Heart left ventricle (tissue), 16 donors: Measurements from ENCODE around the gene KIAA0825. TPM values are rescaled to one million over a fixed set of nuclear protein-coding genes. Genes with fewer than 3 reads are reported as not detected.

ENCODE experiments used
- ATAC-seq, 4 donors: fragments of 200-7000 bp; cut with Tn5 transposase; one replicate each; pipeline ENCODE4 v1.9.1; 2020 to 2022; ENCODE audit warnings: moderate library complexity in 4 of 4, mild to moderate bottlenecking in 3 of 4, moderate number of reproducible peaks in 1 of 4
- DNase-seq, 5 donors: peaks; one replicate each; pipeline ENCODE4 v3.0.0-alpha.2; 2020
- H3K27ac ChIP-seq, 12 donors: fragments of 200-600 bp; sonication (generic) in 4 of 12; one replicate each; pipeline versions ENCODE4 v1.5.0 to v1.8.0; 2016 to 2022; ENCODE audit warnings: mild to moderate bottlenecking in 2 of 12
- H3K27me3 ChIP-seq, 9 donors: fragments of 200-600 bp; sonication (generic) in 2 of 9; one replicate each; pipeline versions ENCODE4 v1.5.1 to v1.8.0; 2016 to 2022; ENCODE audit warnings: mild to moderate bottlenecking in 3 of 9
- H3K36me3 ChIP-seq, 9 donors: fragments of 200-600 bp; sonication (generic) in 2 of 9; one replicate each; pipeline versions ENCODE4 v1.5.0 to v1.8.0; 2018 to 2022; ENCODE audit warnings: mild to moderate bottlenecking in 2 of 9
- H3K4me1 ChIP-seq, 12 donors: fragments of 200-600 bp; sonication (generic) in 4 of 12; one replicate each; pipeline versions ENCODE4 v1.5.0 to v1.8.0; 2016 to 2022; ENCODE audit warnings: mild to moderate bottlenecking in 3 of 12
- H3K4me3 ChIP-seq, 12 donors: fragments of 200-600 bp; sonication (generic) in 4 of 12; one replicate each; pipeline versions ENCODE4 v1.5.0 to v1.8.0; 2017 to 2022; ENCODE audit warnings: mild to moderate bottlenecking in 9 of 12, moderate library complexity in 4 of 12
- H3K9me3 ChIP-seq, 12 donors: fragments of 200-600 bp; sonication (generic) in 4 of 12; one replicate each; pipeline versions ENCODE4 v1.5.0 to v1.8.0; 2016 to 2022; ENCODE audit warnings: mild to moderate bottlenecking in 1 of 12
- POLR2A ChIP-seq, 2 donors: fragments of 450-650 bp; IDR thresholded peaks; one replicate each; pipeline ENCODE4 v1.6.1; 2017; ENCODE audit warnings: antibody characterized with exemption in 2 of 2, mild to moderate bottlenecking in 2 of 2, moderate library complexity in 2 of 2
- WGBS, 4 donors: extraction: QIAGEN DNeasy Blood & Tissue Kit in 2 of 4; methylation state at CpG; one replicate each; pipeline versions ENCODE4 v1.1.5 to v1.1.7; 2013 to 2018; 5-methylcytosine and 5-hydroxymethylcytosine counted together
- intact Hi-C, 10 donors: fragments of 100-400 bp; cut with DNase I; formaldehyde crosslinking; loops; one replicate each; pipeline versions ENCODE4 v1.11.1 to v1.14.2; 2022
- polyA plus RNA-seq, 2 donors: library from polyadenylated mRNA; stranded (reverse); fragments of 200-250 nt; gene quantifications; one replicate each; pipeline ENCODE4 v1.2.3, GENCODE V29; 2013
- total RNA-seq, 9 donors: library from RNA; depleted of rRNA in 2 of 9; stranded (reverse); fragments of >200 nt in 2 of 9; fragmentation: NEBNext Ultra II Directional in 3 of 9; extraction: Animal tissue kit (Norgen Biotek cat#: 25700) in 3 of 9; gene quantifications; one replicate each; pipeline versions ENCODE4 v1.1.0 to v1.2.4, GENCODE V29; 2016 to 2023
- TF ChIP-seq, protein P1 (sequence below), 12 donors: fragments of 200-600 bp; sonication (generic) in 4 of 12; IDR thresholded peaks; one replicate each; pipeline versions ENCODE4 v1.5.0 to v1.8.0; 2018 to 2022; ENCODE audit warnings: antibody characterized with exemption in 12 of 12, mild to moderate bottlenecking in 5 of 12
- donor health status: ischemic (EF 13 %, LVEDD 7.1; RV severe dilation, severe dysfunction).
- donor health status: healthy with polysubstance abuse.
- donor health status: DM: no; HTN: yes; CAD: no.
- donor health status: DM: no; HTN: no; CAD: no.
- donor health status: ischemic (EF 25% LVEDD 6.9; RV normal size, moderate dysfunction).
- donor health status: ischemic (EF 25% LVEDD 5.7; RV mildly dilated, moderate dysfunction).
- donor health status: healthy.
- donor health status: DM: yes; HTN: yes; CAD: no.
- donor health status: ischemic (EF 35%, LVEDD 5.7; RV mildly dilated, moderate dysfunction).
- donor health status: nonischemic (EF 11% LVEDD 7.7; RV severe dilation, severe dysfunction).
- donor health status: DM: yes; HTN: yes; CAD: no.
- donor health status: PGD.
- donor health status: ischemic (EF 29% LVEDD 5.4; RV normal size, mild dysfunction).
- donor health status: nonischemic (EF 23%, LVEDD 6.1; RV moderate dilation, normal function).

KIAA0825 gene
- total and polyA plus RNA-seq, 11 donors: 0.27 to 4.1 (median 2.4) TPM

DNA sequence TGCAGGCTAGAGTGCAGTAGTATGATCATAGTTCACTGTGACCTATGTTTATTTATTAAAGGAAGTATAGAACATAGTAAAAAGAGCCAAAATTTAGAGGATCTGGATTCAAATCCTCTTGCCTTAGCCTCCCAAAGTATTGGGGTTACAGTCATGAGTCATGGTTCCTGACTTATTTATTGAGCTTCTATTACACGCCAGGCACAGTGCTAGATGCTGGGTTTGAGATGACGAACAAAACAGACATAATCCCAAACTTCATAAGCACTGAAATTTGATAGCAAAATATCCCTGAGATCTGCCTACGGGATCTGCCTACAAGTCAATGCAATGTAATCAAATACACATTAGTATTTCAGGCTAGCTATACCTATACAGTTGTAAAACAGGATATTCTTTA is 2.5 kb downstream of the KIAA0825 start:
- Histone ChIP-seq H3K36me3 (no peaks in the 10 kb centered on the region), H3K9me3 (no peaks in the 10 kb centered on the region), H3K27ac (no peak overlapping the region), H3K4me1 (peaks cover 0 to 22% (median 15%) of the 10 kb centered on the region in 12 donors), H3K4me3 (no peak overlapping the region), H3K27me3 (no peaks in the 10 kb centered on the region)
- DNase-seq (no peak), ATAC-seq (no peak)
- intact Hi-C loops: loop anchor here in 2 of 10 donors (5.0 to 10.0 kb wide), 3 partner anchors 94 to 501 kb away; a partner anchor contains a TSS
- TF ChIP-seq, protein P1, sequence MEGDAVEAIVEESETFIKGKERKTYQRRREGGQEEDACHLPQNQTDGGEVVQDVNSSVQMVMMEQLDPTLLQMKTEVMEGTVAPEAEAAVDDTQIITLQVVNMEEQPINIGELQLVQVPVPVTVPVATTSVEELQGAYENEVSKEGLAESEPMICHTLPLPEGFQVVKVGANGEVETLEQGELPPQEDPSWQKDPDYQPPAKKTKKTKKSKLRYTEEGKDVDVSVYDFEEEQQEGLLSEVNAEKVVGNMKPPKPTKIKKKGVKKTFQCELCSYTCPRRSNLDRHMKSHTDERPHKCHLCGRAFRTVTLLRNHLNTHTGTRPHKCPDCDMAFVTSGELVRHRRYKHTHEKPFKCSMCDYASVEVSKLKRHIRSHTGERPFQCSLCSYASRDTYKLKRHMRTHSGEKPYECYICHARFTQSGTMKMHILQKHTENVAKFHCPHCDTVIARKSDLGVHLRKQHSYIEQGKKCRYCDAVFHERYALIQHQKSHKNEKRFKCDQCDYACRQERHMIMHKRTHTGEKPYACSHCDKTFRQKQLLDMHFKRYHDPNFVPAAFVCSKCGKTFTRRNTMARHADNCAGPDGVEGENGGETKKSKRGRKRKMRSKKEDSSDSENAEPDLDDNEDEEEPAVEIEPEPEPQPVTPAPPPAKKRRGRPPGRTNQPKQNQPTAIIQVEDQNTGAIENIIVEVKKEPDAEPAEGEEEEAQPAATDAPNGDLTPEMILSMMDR (IDR thresholded peaks at IDR 0.05): no peak
- no peak for TF ChIP-seq POLR2A (IDR thresholded peaks at IDR 0.05)
- WGBS, 4 donors: 96 to 100% (median 97%) methylated on average over 3 of the region's 3 CpGs

DNA sequence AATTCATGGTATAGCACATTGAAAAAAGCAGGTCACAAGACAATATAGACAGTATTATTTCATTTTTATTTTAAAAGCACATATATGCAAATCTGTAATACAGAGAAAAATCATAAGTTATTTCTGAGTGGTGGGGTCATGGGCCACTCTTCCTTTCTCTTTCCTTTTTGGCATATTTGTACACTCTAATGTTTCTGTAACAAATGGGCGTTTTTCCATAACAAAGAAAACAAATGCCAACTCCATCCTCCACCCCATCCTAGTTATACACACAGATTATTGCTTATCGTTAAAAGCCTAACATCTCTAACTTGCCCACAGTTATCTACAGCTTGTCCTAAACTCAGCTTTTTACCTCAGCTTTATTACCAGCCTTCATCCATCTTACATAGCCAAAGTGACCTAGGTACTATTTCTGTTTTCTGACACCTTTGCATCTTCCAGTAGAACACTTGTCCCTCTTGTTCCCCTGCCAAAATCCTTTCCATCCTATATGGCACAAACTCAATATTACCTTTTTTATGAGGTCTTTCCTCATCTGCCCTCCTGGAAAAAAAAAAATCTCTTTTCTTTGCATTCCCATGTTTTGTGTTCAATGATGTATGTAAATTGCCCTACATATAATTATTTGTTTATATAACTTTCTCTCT is 4.1 kb downstream of the KIAA0825 start:
- Histone ChIP-seq H3K9me3 (no peaks in the 10 kb centered on the region), H3K4me3 (no peak overlapping the region), H3K36me3 (no peaks in the 10 kb centered on the region), H3K27me3 (no peaks in the 10 kb centered on the region), H3K4me1 (peaks cover 0 to 13% (median 8%) of the 10 kb centered on the region in 12 donors), H3K27ac (no peak overlapping the region)
- 83 to 95% (median 90%) methylated on average over 2 of the region's 2 CpGs for WGBS, 4 donors
- TF ChIP-seq POLR2A (IDR thresholded peaks at IDR 0.05): no peak
- TF ChIP-seq, protein P1 (IDR thresholded peaks at IDR 0.05): no peak
- intact Hi-C loops: loop anchor here in 1 of 10 donors (10.0 kb wide), 2 partner anchors 121 to 499 kb away; a partner anchor contains a TSS
- ATAC-seq: no peak
- DNase-seq: no peak

DNA sequence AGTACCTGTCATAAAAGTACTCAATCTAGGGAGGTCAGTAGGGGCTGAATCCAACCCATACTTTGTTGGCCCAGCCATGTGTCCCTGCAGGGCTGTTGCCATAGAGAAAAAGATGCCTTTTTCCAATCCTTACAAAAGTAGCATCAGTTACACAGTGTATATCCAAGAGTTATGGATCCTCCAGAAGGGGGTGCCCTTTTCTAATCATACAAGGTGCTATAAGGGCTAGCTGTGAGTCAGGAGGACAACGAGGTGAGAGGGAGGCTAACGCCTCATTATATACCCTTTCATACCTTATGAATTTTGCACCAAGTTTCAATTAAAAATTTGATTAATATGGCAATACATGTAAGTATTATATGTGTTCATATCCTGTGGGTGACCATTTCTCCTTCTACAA is 4.8 kb downstream of the KIAA0825 start:
- H3K27ac ChIP-seq: no peak overlapping the region
- H3K27me3 ChIP-seq: no peaks in the 10 kb centered on the region
- H3K36me3 ChIP-seq: no peaks in the 10 kb centered on the region
- DNase-seq: no peak
- peaks cover 0 to 11% (median 6%) of the 10 kb centered on the region in 12 donors for H3K4me1 ChIP-seq
- H3K9me3 ChIP-seq: no peaks in the 10 kb centered on the region
- intact Hi-C loops: loop anchor here in 1 of 10 donors (10.0 kb wide), 2 partner anchors 121 to 499 kb away; a partner anchor contains a TSS
- no peak overlapping the region for H3K4me3 ChIP-seq
- TF ChIP-seq, protein P1 (IDR thresholded peaks at IDR 0.05): peak in 2 of 12 donors; percentile 4 to 11
- TF ChIP-seq POLR2A (IDR thresholded peaks at IDR 0.05): no peak
- no peak for ATAC-seq
- 55 to 65% (median 62%) methylated on average over 2 of the region's 2 CpGs for WGBS, 4 donors

DNA sequence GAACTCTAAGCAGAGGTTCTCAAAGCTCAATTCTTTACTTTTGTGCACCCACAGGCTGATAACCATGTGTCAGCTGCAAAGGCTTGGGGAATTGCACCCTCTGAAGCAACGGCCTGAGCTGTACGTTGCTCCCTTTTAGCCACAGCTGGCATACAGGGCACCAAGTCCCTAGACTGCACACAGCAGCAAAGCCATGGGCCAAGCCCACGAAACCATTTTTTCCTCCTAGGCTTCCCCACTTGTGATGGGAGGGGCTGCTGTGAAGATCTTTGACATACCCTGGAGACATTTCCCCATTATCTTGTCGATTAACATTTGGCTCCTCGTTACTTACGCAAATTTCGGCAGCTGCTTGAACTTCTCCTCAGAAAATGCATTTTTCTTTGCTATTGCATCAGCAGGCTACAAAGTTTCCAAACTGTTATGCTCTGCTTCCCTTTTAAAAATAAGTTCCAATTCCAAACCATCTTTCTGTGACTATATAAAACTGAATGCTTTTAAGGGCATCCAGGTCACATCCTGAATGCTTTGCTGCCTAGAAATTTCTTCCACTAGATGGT is 23.0 kb downstream of the KIAA0825 start:
- peaks cover 0 to 10% (median 0%) of the 10 kb centered on the region in 12 donors for H3K9me3 ChIP-seq
- ATAC-seq (no peak), DNase-seq (no peak)
- no peak overlapping the region for H3K27ac ChIP-seq
- H3K4me1 ChIP-seq: no peaks in the 10 kb centered on the region
- H3K36me3 ChIP-seq: no peaks in the 10 kb centered on the region
- TF ChIP-seq, protein P1 (IDR thresholded peaks at IDR 0.05): no peak
- no peak for TF ChIP-seq POLR2A (IDR thresholded peaks at IDR 0.05)
- no peaks in the 10 kb centered on the region for H3K27me3 ChIP-seq
- intact Hi-C loops: no loop called here
- 91 to 94% (median 93%) methylated on average over 7 of the region's 7 CpGs for WGBS, 4 donors
- no peak overlapping the region for H3K4me3 ChIP-seq
